BLaER1 treated with 17β-estradiol and CSF1 and Interleukin-3, amounts not matched to agents 10 nM and 100 nM (cell line): ENCODE data around the gene INSL4.

Experiments used
- H3K27ac ChIP-seq, 11 experiments: shearing (Covaris generic); formaldehyde crosslinking; 2 replicates each; pipeline ENCODE4 v1.8.1; 2022
- H3K27me3 ChIP-seq, 11 experiments: shearing (Covaris generic); formaldehyde crosslinking; 2 replicates each; pipeline ENCODE4 v1.8.1; 2022
- H3K36me3 ChIP-seq, 11 experiments: shearing (Covaris generic); formaldehyde crosslinking; 2 replicates each; pipeline ENCODE4 v1.8.1; 2022
- H3K4me1 ChIP-seq, 10 experiments: shearing (Covaris generic); formaldehyde crosslinking; 2 replicates each; pipeline ENCODE4 v1.8.1; 2022
- H3K4me2 ChIP-seq, 11 experiments: shearing (Covaris generic); formaldehyde crosslinking; 2 replicates each; pipeline ENCODE4 v1.8.1; 2022
- H3K4me3 ChIP-seq, 10 experiments: shearing (Covaris generic); formaldehyde crosslinking; 2 replicates each; pipeline ENCODE4 v1.8.1; 2022
- H3K9ac ChIP-seq, 11 experiments: shearing (Covaris generic); formaldehyde crosslinking; 2 replicates each; pipeline ENCODE4 v1.8.1; 2022
- H3K9me3 ChIP-seq, 11 experiments: shearing (Covaris generic); formaldehyde crosslinking; replicated peaks in 1 of 11; 2 replicates each; pipeline ENCODE4 v1.8.1; 2022
- H4K20me1 ChIP-seq, 11 experiments: shearing (Covaris generic); formaldehyde crosslinking; 2 replicates each; pipeline ENCODE4 v1.8.1; 2022
- Cebpa-rat ChIP-seq, 11 experiments: shearing (Covaris generic); IDR thresholded peaks; 2 replicates each; pipeline ENCODE4 v1.8.1; 2022

INSL4 gene

GRCh38 chr9:5231212-5231611 lies at the start of gene INSL4:
INSL4 (plus strand) TSS chr9:5231419; CDS start chr9:5231524, 105 bp downstream.
- no peaks in the 10 kb centered on the region for H4K20me1 ChIP-seq
- TF ChIP-seq Cebpa-rat (IDR thresholded peaks at IDR 0.05) = no peak
- no peaks in the 10 kb centered on the region for H3K9me3 ChIP-seq
- H3K27me3 ChIP-seq = no peaks in the 10 kb centered on the region
- no peaks in the 10 kb centered on the region for H3K36me3 ChIP-seq
- H3K27ac ChIP-seq = no peak within 1 kb of the TSS
- no peak within 1 kb of the TSS for H3K4me2 ChIP-seq
- no peak within 1 kb of the TSS for H3K9ac ChIP-seq
- no peaks in the 10 kb centered on the region for H3K4me1 ChIP-seq
- H3K4me3 ChIP-seq = no peak within 1 kb of the TSS

GRCh38 chr9:5184776-5185175 lies 46.4 kb upstream of the INSL4 start:
- Histone ChIP-seq H4K20me1 (no peaks in the 10 kb centered on the region), H3K4me1 (peaks cover 0 to 9% (median 0%) of the 10 kb centered on the region in 10 experiments; a peak in 2 of 20 replicates), H3K9me3 (peaks cover 12 to 20% (median 14%) of the 10 kb centered on the region in 11 experiments), H3K4me3 (no peak overlapping the region), H3K4me2 (no peak overlapping the region), H3K36me3 (no peaks in the 10 kb centered on the region), H3K27ac (no peak overlapping the region), H3K27me3 (no peaks in the 10 kb centered on the region), H3K9ac (no peak overlapping the region)
- no peak for TF ChIP-seq Cebpa-rat (IDR thresholded peaks at IDR 0.05)

- Histone ChIP-seq H3K9ac (no peak within 1 kb of the TSS), H3K4me3 (no peak within 1 kb of the TSS), H4K20me1 (no peaks in the 10 kb centered on the region), H3K4me2 (no peak within 1 kb of the TSS), H3K4me1 (peaks cover 0 to 9% (median 0%) of the 10 kb centered on the region in 10 experiments; a peak in 2 of 20 replicates), H3K27me3 (no peaks in the 10 kb centered on the region), H3K9me3 (peaks cover 7 to 14% (median 11%) of the 10 kb centered on the region in 11 experiments), H3K27ac (no peak within 1 kb of the TSS), H3K36me3 (no peaks in the 10 kb centered on the region)
- TF ChIP-seq Cebpa-rat (IDR thresholded peaks at IDR 0.05) = no peak
Observed at GRCh38 chr9:5185220-5185840, 45.9 kb upstream of the INSL4 start, which contains the start of gene INSL6. INSL6 (minus strand) TSS chr9:5185639; CDS start chr9:5185602, 37 bp downstream.

GRCh38 chr9:5186416-5187169 lies 44.6 kb upstream of the INSL4 start:
- Histone ChIP-seq H3K4me3 (no peak overlapping the region), H3K4me1 (peaks cover 0 to 9% (median 0%) of the 10 kb centered on the region in 10 experiments; a peak in 2 of 20 replicates), H3K36me3 (no peaks in the 10 kb centered on the region), H3K27ac (no peak overlapping the region), H3K9ac (no peak overlapping the region), H3K4me2 (no peak overlapping the region), H3K9me3 (peaks cover 0 to 7% (median 0%) of the 10 kb centered on the region in 11 experiments; a peak in 5 of 22 replicates), H4K20me1 (no peaks in the 10 kb centered on the region), H3K27me3 (no peaks in the 10 kb centered on the region)
- TF ChIP-seq Cebpa-rat (IDR thresholded peaks at IDR 0.05) = no peak

- H3K4me3 ChIP-seq = no peak overlapping the region
- H3K27ac ChIP-seq = no peak overlapping the region
- no peaks in the 10 kb centered on the region for H3K27me3 ChIP-seq
- no peak overlapping the region for H3K4me2 ChIP-seq
- H3K4me1 ChIP-seq = peaks cover 0 to 6% (median 0%) of the 10 kb centered on the region in 10 experiments; a peak in 2 of 20 replicates
- no peaks in the 10 kb centered on the region for H4K20me1 ChIP-seq
- no peaks in the 10 kb centered on the region for H3K36me3 ChIP-seq
- H3K9me3 ChIP-seq = peaks cover 0 to 7% (median 0%) of the 10 kb centered on the region in 11 experiments; a peak in 5 of 22 replicates
- no peak overlapping the region for H3K9ac ChIP-seq
- TF ChIP-seq Cebpa-rat (IDR thresholded peaks at IDR 0.05) = no peak
Observed at GRCh38 chr9:5188060-5188984, 42.9 kb upstream of the INSL4 start.

GRCh38 chr9:5191985-5192384 lies 39.2 kb upstream of the INSL4 start:
- TF ChIP-seq Cebpa-rat (IDR thresholded peaks at IDR 0.05) = no peak
- no peak overlapping the region for H3K4me3 ChIP-seq
- no peaks in the 10 kb centered on the region for H3K27me3 ChIP-seq
- H3K27ac ChIP-seq = no peak overlapping the region
- no peaks in the 10 kb centered on the region for H3K4me1 ChIP-seq
- no peaks in the 10 kb centered on the region for H3K9me3 ChIP-seq
- no peaks in the 10 kb centered on the region for H4K20me1 ChIP-seq
- no peaks in the 10 kb centered on the region for H3K36me3 ChIP-seq
- no peak overlapping the region for H3K4me2 ChIP-seq
- no peak overlapping the region for H3K9ac ChIP-seq

- no peaks in the 10 kb centered on the region for H4K20me1 ChIP-seq
- no peaks in the 10 kb centered on the region for H3K27me3 ChIP-seq
- H3K4me3 ChIP-seq = no peak overlapping the region
- no peaks in the 10 kb centered on the region for H3K36me3 ChIP-seq
- H3K4me1 ChIP-seq = no peaks in the 10 kb centered on the region
- TF ChIP-seq Cebpa-rat (IDR thresholded peaks at IDR 0.05) = no peak
- H3K27ac ChIP-seq = no peak overlapping the region
- peaks cover 0 to 5% (median 0%) of the 10 kb centered on the region in 11 experiments; a peak in 3 of 22 replicates for H3K9me3 ChIP-seq
- no peak overlapping the region for H3K9ac ChIP-seq
- H3K4me2 ChIP-seq = no peak overlapping the region
Observed at GRCh38 chr9:5193345-5193744, 37.9 kb upstream of the INSL4 start.

GRCh38 chr9:5195463-5195862 lies 35.8 kb upstream of the INSL4 start:
- H3K4me2 ChIP-seq = no peak overlapping the region
- no peak overlapping the region for H3K4me3 ChIP-seq
- no peak for TF ChIP-seq Cebpa-rat (IDR thresholded peaks at IDR 0.05)
- no peaks in the 10 kb centered on the region for H3K4me1 ChIP-seq
- peaks cover 0 to 7% (median 0%) of the 10 kb centered on the region in 11 experiments; a peak in 3 of 22 replicates for H3K9me3 ChIP-seq
- H3K9ac ChIP-seq = no peak overlapping the region
- no peaks in the 10 kb centered on the region for H4K20me1 ChIP-seq
- no peaks in the 10 kb centered on the region for H3K36me3 ChIP-seq
- H3K27ac ChIP-seq = no peak overlapping the region
- H3K27me3 ChIP-seq = no peaks in the 10 kb centered on the region

- Histone ChIP-seq H3K9me3 (peaks cover 0 to 14% (median 0%) of the 10 kb centered on the region in 11 experiments; a peak in 5 of 22 replicates), H3K4me1 (no peaks in the 10 kb centered on the region), H3K27ac (no peak overlapping the region), H3K4me2 (no peak overlapping the region), H3K27me3 (no peaks in the 10 kb centered on the region), H3K36me3 (no peaks in the 10 kb centered on the region), H3K4me3 (no peak overlapping the region), H4K20me1 (no peaks in the 10 kb centered on the region), H3K9ac (no peak overlapping the region)
- no peak for TF ChIP-seq Cebpa-rat (IDR thresholded peaks at IDR 0.05)
Observed at GRCh38 chr9:5205071-5205470, 26.1 kb upstream of the INSL4 start.
